ENCODE measurements around the gene CDH15.

GRCh38 chr16:89163297-89163696 is 8.3 kb upstream of the CDH15 start:
- no peak for TF ChIP-seq CTCF (IDR thresholded peaks at IDR 0.05; ENCODE audit: low read length)
- TF ChIP-seq EZH2 (optimal IDR thresholded peaks at IDR 0.05; ENCODE audit: low read depth, low read length): no peak
- no peak for TF ChIP-seq EZH2phosphoT487 (IDR thresholded peaks at IDR 0.05; ENCODE audit: low read length)
